Activated CD8-positive, alpha-beta memory T cell treated with anti-CD3 and anti-CD28 coated beads for 4 hours (primary cell): Measurements from ENCODE around the gene ATP6V1B1.
"Not testable (repeated sequence)": the region's sequence is repeated elsewhere in the genome, so short reads cannot be mapped to it uniquely, and the experiment has no call there.

ENCODE experiments used
- DNase-seq, 2 donors: peaks; one replicate each; pipeline ENCODE4 v3.0.0-alpha.2; 2020; ENCODE audit warnings: low read depth in 2 of 2

Gene ATP6V1B1

GRCh38 chr2:70988726-70989648, 53.3 kb downstream of the ATP6V1B1 start:
- no peak for DNase-seq

GRCh38 chr2:70990216-70990615, 54.5 kb downstream of the ATP6V1B1 start:
- no peak for DNase-seq

GRCh38 chr2:70991142-70991541, 55.4 kb downstream of the ATP6V1B1 start:
- no peak for DNase-seq

- DNase-seq, result no peak
Observed at GRCh38 chr2:70991742-70992141, 56.0 kb downstream of the ATP6V1B1 start.

GRCh38 chr2:70992945-70993853, 57.5 kb downstream of the ATP6V1B1 start:
- DNase-seq, result no peak

GRCh38 chr2:70994009-70994698, 58.5 kb downstream of the ATP6V1B1 start:
- peak in 1 of 2 donors; percentile 18 for DNase-seq

GRCh38 chr2:70994699-70995425, 59.2 kb downstream of the ATP6V1B1 start, which contains the start of gene TEX261:
Gene TEX261 (minus strand): TSS chr2:70994873. CDS start chr2:70994757, 116 bp downstream.
- DNase-seq, result peak; percentile 74 to 80

GRCh38 chr2:70995426-70995729, 59.7 kb downstream of the ATP6V1B1 start:
- peak in 1 of 2 donors; percentile 37 for DNase-seq

GRCh38 chr2:70998885-70999284, 63.2 kb downstream of the ATP6V1B1 start:
- not testable (repeated sequence) for DNase-seq

- DNase-seq, result no peak
Observed at GRCh38 chr2:70999362-70999761, 63.7 kb downstream of the ATP6V1B1 start.

GRCh38 chr2:70999931-71000330, 64.2 kb downstream of the ATP6V1B1 start:
- not testable (repeated sequence) for DNase-seq

GRCh38 chr2:71000780-71001591, 65.3 kb downstream of the ATP6V1B1 start:
- DNase-seq, result peak; percentile 48 to 66

GRCh38 chr2:71001592-71001927, 65.9 kb downstream of the ATP6V1B1 start:
- DNase-seq, result no peak

- no peak for DNase-seq
Observed at GRCh38 chr2:71001981-71002570, 66.4 kb downstream of the ATP6V1B1 start.

- no peak for DNase-seq
Observed at GRCh38 chr2:71003396-71003795, 67.7 kb downstream of the ATP6V1B1 start.

GRCh38 chr2:71003966-71004755, 68.5 kb downstream of the ATP6V1B1 start:
- DNase-seq, result no peak

GRCh38 chr2:71004857-71005256, 69.2 kb downstream of the ATP6V1B1 start:
- DNase-seq, result no peak

- DNase-seq, result no peak
Observed at GRCh38 chr2:71005271-71006202, 69.8 kb downstream of the ATP6V1B1 start.
